NCI-H1105 treated with DMSO at 0.1 percent for 48 hours (cell line): ENCODE results near the gene FNTB.
"Not testable (repeated sequence)": the region's sequence is repeated elsewhere in the genome, so short reads cannot be mapped to it uniquely, and the experiment has no call there.

Experiments used
- DNase-seq: peaks from one replicate; lab custom pipeline; 2025; lab: John Stamatoyannopoulos, UW

The FNTB gene

GRCh38 chr14:65087835-65088234 lies 101.1 kb downstream of the FNTB start:
- DNase-seq: not testable (repeated sequence)

GRCh38 chr14:65092349-65092748 lies 105.7 kb downstream of the FNTB start:
- no peak for DNase-seq

GRCh38 chr14:65095633-65096205 lies 109.0 kb downstream of the FNTB start:
- DNase-seq: peak; percentile 76

GRCh38 chr14:65096323-65097089 lies 109.8 kb downstream of the FNTB start:
- no peak for DNase-seq

GRCh38 chr14:65098586-65098985 lies 111.9 kb downstream of the FNTB start:
- no peak for DNase-seq

GRCh38 chr14:65100922-65101541 lies 114.3 kb downstream of the FNTB start:
- DNase-seq: no peak

GRCh38 chr14:65101631-65102440 lies 115.1 kb downstream of the FNTB start:
- DNase-seq: no peak

- DNase-seq: peak; percentile 99
Measured at GRCh38 chr14:65102441-65103149, 115.9 kb downstream of the FNTB start, which contains the start of gene MAX. Gene MAX (minus strand): TSS chr14:65102517. CDS start chr14:65102339, 178 bp downstream.

- peak; percentile 45 for DNase-seq
Measured at GRCh38 chr14:65103150-65103760, 116.6 kb downstream of the FNTB start.

GRCh38 chr14:65104791-65105190 lies 118.1 kb downstream of the FNTB start:
- no peak for DNase-seq

GRCh38 chr14:65106316-65106715 lies 119.6 kb downstream of the FNTB start:
- no peak for DNase-seq

- DNase-seq: no peak
Measured at GRCh38 chr14:65106736-65107135, 120.0 kb downstream of the FNTB start.

- DNase-seq: no peak
Measured at GRCh38 chr14:65107200-65107599, 120.5 kb downstream of the FNTB start.

- no peak for DNase-seq
Measured at GRCh38 chr14:65109357-65109756, 122.7 kb downstream of the FNTB start.

GRCh38 chr14:65110525-65110924 lies 123.8 kb downstream of the FNTB start:
- DNase-seq: no peak
